ACC112 (cell line): ENCODE results near the gene C6orf89.

Experiments
- H2AFZ ChIP-seq: fragments of 200-600 bp; sonication (generic); one replicate; pipeline ENCODE4 v1.6.0; 2017; ENCODE audit warnings: antibody characterized with exemption, low read length; ENCODE audit not compliant: unreplicated experiment
- H3K27ac ChIP-seq: fragments of 200-600 bp; sonication (generic); 2 replicates; pipeline ENCODE4 v1.5.1; 2014; ENCODE audit warnings: low read depth, mild to moderate bottlenecking, antibody characterized with exemption, low read length, moderate library complexity
- H3K27me3 ChIP-seq: fragments of 200-600 bp; sonication (generic); 2 replicates; pipeline ENCODE4 v1.6.1; 2014; ENCODE audit warnings: mild to moderate bottlenecking, antibody characterized with exemption, low read length, moderate library complexity, mixed read lengths; ENCODE audit not compliant: insufficient read depth
- H3K36me3 ChIP-seq: fragments of 200-600 bp; sonication (generic); 2 replicates; pipeline ENCODE4 v1.6.1; 2016; ENCODE audit warnings: mild to moderate bottlenecking, antibody characterized with exemption, low read length, moderate library complexity, mixed read lengths; ENCODE audit not compliant: insufficient read depth
- H3K4me1 ChIP-seq: fragments of 200-600 bp; sonication (generic); one replicate; pipeline ENCODE4 v1.6.1; 2016; ENCODE audit warnings: low read length, mixed read lengths; ENCODE audit not compliant: insufficient read depth, unreplicated experiment, control insufficient read depth
- H3K4me3 ChIP-seq: fragments of 200-600 bp; sonication (generic); 2 replicates; pipeline ENCODE4 v1.5.1; 2014; ENCODE audit warnings: mild to moderate bottlenecking, low read depth, low read length
- H3K79me2 ChIP-seq: fragments of 200-600 bp; sonication (generic); one replicate; pipeline ENCODE4 v1.6.0; 2016; ENCODE audit warnings: low read length; ENCODE audit not compliant: control insufficient read depth, unreplicated experiment, insufficient read depth

The C6orf89 gene

DNA sequence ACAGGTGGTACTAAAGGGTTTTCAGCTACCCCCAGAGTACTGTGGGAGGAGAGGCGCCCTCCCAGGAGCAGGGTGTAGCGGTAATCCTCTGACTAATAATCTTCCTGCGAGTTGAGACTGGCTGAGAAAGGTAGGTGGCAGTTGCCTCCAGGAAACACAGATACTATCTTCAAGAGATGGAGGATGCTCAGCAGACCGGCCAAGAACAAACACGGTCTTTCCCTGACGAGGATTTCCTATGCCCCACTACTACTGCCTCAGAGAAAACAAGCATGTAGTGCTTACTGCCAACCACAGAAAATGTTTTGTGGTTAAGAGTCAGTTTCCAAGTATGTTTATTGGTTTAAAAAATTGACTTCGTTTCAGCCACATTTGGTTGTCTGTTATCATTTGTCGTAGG lies 26.8 kb downstream of the C6orf89 start:
- Histone ChIP-seq H3K27ac (peak overlapping the region; percentile 51), H3K27me3 (no peaks in the 10 kb centered on the region), H3K4me3 (peak overlapping the region; percentile 12), H3K36me3 (no peaks in the 10 kb centered on the region), H3K79me2 (no peaks in the 10 kb centered on the region), H3K4me1 (peaks cover 35% of the 10 kb centered on the region), H2AFZ (no peak overlapping the region)

DNA sequence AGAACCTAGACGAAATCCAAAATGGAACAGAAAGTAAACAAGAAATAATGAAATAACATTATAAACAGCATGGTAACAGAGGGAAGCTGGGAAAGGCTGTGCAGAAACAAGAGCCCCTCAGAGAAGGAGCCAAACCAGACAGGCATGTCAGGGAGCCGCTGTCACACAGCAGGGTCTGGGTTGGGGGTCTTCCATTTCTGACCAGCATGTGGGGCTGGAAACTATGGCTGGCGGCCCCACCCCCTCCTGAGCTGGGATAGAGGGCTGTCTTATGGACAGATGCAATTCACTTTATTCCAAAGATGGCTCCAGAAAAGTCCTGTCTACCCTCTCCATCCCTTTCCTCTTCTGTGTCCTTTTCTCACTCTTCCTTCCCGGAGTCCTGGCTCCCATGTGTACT lies 27.3 kb downstream of the C6orf89 start:
- Histone ChIP-seq H2AFZ (no peak overlapping the region), H3K79me2 (no peaks in the 10 kb centered on the region), H3K27ac (peak overlapping the region; percentile 51), H3K4me3 (peak overlapping the region; percentile 12), H3K27me3 (no peaks in the 10 kb centered on the region), H3K36me3 (no peaks in the 10 kb centered on the region), H3K4me1 (peaks cover 40% of the 10 kb centered on the region)

DNA sequence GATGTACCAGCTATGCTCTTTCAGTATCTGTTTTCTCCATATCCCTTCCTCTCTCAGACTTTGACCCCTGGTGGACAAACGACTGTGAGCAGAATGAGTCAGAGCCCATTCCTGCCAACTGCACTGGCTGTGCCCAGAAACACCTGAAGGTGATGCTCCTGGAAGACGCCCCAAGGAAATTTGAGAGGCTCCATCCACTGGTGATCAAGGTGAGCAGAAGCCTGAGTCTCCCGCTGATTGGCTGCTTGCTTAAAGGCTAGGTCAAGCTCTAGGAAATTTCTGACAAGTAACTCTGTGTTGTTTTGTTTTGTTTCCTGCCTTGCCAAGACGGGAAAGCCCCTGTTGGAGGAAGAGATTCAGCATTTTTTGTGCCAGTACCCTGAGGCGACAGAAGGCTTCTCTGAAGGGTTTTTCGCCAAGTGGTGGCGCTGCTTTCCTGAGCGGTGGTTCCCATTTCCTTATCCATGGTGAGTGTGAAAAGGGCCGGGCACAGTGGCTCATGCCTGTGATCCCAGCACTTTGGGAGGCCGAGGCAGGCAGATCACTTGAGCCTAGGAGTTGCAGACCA lies 28.6 kb downstream of the C6orf89 start:
- H3K4me1 ChIP-seq, result peaks cover 52% of the 10 kb centered on the region
- no peak overlapping the region for H2AFZ ChIP-seq
- H3K4me3 ChIP-seq, result no peak overlapping the region
- H3K27ac ChIP-seq, result no peak overlapping the region
- no peaks in the 10 kb centered on the region for H3K36me3 ChIP-seq
- no peaks in the 10 kb centered on the region for H3K79me2 ChIP-seq
- H3K27me3 ChIP-seq, result no peaks in the 10 kb centered on the region

DNA sequence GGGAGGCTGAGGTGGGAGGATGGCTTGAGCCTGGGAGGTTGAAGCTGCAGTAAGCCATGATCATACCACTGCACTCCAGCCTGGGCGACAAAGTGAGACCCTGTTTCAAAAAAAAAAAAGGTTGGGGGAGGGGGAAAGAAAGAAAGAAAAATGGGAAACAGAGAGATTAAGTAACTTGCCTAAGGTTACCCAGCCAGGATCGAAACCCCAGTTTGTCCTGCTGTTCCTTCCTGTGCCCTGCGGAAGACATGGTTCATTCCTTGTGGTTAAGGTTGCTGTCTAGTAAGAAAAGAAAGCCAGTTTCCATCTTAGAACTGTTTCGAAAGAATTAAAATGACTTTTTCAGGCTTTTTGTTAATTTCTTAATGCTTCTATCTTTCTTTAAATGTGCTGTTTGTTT lies 29.8 kb downstream of the C6orf89 start:
- H3K4me1 ChIP-seq, result peaks cover 64% of the 10 kb centered on the region
- H3K79me2 ChIP-seq, result no peaks in the 10 kb centered on the region
- no peaks in the 10 kb centered on the region for H3K27me3 ChIP-seq
- H3K4me3 ChIP-seq, result no peak overlapping the region
- H3K27ac ChIP-seq, result peak overlapping the region; percentile 9; the same call in 1 of the 2 replicates
- no peak overlapping the region for H2AFZ ChIP-seq
- no peaks in the 10 kb centered on the region; the same call in 1 of the 2 replicates for H3K36me3 ChIP-seq

DNA sequence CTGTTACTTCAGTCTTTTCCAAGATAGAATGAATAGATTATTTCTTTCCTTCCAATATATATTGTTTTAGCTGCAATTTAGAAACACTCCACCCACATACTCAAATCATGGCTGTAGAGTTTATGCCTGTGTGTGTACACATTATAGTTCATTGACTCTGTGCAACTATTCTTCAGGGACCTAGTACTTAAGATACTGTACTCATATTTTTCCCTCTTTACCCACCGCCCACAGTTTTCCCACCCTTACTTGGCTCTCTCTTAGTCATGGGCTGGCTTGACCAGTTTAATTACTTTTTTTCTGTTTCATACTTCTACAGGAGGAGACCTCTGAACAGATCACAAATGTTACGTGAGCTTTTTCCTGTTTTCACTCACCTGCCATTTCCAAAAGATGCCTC lies 30.4 kb downstream of the C6orf89 start:
- no peak overlapping the region for H3K4me3 ChIP-seq
- H3K36me3 ChIP-seq, result no peaks in the 10 kb centered on the region; the same call in 1 of the 2 replicates
- H3K79me2 ChIP-seq, result no peaks in the 10 kb centered on the region
- H3K27me3 ChIP-seq, result no peaks in the 10 kb centered on the region
- H3K27ac ChIP-seq, result peak overlapping the region; percentile 75; the same call in 1 of the 2 replicates
- H3K4me1 ChIP-seq, result peaks cover 64% of the 10 kb centered on the region
- H2AFZ ChIP-seq, result no peak overlapping the region

DNA sequence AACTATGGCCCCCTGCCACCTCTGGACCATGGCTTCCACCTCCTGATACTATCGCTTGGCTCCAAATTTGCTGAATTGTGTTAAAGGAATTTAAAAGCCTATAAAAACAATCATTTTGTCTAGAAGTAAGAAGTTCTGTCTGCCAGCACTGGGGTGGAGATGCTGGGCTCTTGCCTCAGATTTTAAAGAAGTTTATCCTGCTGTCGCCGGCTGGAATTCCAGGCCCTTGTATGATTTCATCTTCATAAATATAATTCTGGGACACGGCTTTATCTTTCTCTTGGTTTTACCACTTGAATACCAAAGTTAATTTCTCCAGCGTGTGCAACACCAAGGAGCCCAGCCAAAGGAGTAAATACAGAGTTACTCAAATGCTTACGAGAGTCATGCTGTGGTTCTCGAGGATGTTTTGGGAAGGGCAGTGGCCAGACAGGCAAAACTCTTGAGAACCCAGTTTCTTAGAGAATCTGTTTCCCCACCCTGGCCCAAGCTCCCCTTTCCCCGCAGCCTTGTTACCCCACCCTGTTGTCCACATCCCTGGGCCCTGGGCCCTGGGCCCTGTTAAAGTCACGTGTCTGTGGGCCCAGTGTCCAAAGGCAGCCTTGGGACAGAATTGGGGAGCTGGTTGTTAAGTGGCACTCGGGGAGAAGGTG lies 31.9 kb downstream of the C6orf89 start:
- peaks cover 3% of the 10 kb centered on the region for H3K36me3 ChIP-seq
- peak overlapping the region; percentile 75 for H3K27ac ChIP-seq
- no peak overlapping the region for H2AFZ ChIP-seq
- H3K4me3 ChIP-seq, result no peak overlapping the region
- peaks cover 52% of the 10 kb centered on the region for H3K4me1 ChIP-seq
- no peaks in the 10 kb centered on the region for H3K27me3 ChIP-seq
- H3K79me2 ChIP-seq, result no peaks in the 10 kb centered on the region

DNA sequence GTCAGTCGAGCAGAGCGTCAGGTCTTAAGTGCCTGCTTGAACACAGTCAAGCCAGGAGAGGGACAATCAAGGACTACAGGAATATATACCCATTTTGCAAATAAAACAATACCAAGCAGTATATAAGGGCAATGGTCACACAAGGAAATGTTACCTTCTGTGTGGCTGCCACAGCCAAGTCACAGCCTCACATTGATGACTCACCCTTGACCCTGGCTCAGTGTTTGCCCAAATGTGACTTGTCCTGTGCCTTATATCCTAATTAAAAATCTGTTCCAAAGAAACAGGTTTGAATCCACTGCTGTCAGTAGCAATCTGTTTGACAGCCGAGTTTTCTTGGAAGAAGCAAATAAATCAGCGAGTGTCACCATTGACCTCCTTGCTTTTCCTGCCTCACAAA lies 34.3 kb downstream of the C6orf89 start:
- no peak overlapping the region for H3K27ac ChIP-seq
- H3K27me3 ChIP-seq, result no peaks in the 10 kb centered on the region
- no peaks in the 10 kb centered on the region for H3K79me2 ChIP-seq
- peaks cover 36% of the 10 kb centered on the region for H3K4me1 ChIP-seq
- no peak overlapping the region for H3K4me3 ChIP-seq
- peaks cover 8% of the 10 kb centered on the region for H3K36me3 ChIP-seq
- H2AFZ ChIP-seq, result no peak overlapping the region

DNA sequence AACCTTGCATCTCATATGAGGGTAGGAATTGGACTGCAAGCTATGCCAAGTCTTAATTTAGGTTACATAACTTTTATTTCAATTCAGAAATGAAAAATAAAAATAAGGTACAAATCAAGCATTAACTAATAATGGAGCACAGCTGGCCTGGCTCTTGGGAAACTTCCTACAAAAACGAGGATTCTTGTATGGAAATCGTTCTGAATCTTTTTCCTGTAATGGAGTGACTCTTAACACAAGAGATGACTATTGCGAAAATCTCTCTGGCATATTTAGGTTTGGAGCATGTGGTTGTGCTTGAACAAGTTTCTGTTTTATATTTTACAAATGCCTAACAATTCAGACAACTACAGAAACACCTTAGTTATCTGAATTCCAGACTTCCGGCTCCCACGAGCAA lies 34.8 kb downstream of the C6orf89 start:
- Histone ChIP-seq H3K4me3 (no peak overlapping the region), H2AFZ (no peak overlapping the region), H3K36me3 (peaks cover 11% of the 10 kb centered on the region), H3K79me2 (no peaks in the 10 kb centered on the region), H3K27ac (no peak overlapping the region), H3K4me1 (peaks cover 36% of the 10 kb centered on the region), H3K27me3 (no peaks in the 10 kb centered on the region)

DNA sequence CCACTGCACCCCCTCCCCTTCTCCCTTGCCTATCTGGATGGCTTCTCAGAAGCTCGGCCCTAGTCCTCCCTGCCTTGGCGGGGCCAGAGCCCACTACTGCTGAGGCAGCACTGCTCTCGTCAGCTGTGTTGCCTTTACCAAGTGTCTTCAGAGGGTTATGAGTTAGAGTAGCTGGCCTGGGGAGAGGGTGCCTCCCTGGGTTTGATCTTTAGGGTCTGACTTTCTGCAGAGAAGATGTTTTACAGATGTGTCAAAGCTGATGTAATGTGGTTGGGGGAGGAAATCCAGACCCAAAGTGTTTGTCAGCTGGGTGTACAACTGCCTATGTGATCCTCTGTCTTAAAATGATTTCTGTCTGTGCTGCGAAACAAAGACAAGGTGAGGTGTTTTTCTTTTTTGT lies 38.4 kb downstream of the C6orf89 start:
- H2AFZ ChIP-seq, result no peak overlapping the region
- H3K36me3 ChIP-seq, result peaks cover 11% of the 10 kb centered on the region
- H3K27me3 ChIP-seq, result no peaks in the 10 kb centered on the region
- H3K27ac ChIP-seq, result no peak overlapping the region
- peaks cover 39% of the 10 kb centered on the region for H3K4me1 ChIP-seq
- H3K79me2 ChIP-seq, result no peaks in the 10 kb centered on the region
- no peak overlapping the region for H3K4me3 ChIP-seq

DNA sequence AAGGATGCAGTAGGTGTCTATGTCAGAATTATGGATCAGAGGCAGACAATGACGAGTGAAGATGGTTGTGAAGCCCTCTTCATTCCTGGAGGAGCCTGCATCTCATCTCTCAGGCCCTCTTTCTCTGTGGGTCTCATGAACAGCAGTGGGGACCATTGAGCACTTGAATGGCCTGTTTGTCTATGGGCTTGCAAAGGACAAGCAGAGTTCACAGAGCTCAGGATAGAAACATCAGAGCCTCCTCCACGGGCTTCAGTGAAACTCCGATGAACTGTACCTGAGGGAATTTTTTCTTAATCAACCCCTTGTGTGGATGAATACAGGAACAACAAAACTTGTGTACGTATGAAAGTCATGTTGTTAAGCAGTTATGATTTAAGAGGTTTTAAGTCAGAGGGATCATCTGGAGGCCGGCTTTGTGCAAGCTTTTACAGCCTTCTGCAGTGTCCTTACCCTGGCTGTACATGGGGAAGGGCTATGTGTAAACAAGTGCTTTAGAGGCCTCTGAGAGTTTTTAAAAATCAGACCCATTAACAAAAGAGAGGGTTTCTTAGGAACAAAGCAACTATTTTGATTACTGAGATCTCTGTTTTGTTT lies 39.1 kb downstream of the C6orf89 start:
- H3K79me2 ChIP-seq, result no peaks in the 10 kb centered on the region
- no peak overlapping the region for H2AFZ ChIP-seq
- no peak overlapping the region for H3K4me3 ChIP-seq
- no peaks in the 10 kb centered on the region for H3K27me3 ChIP-seq
- no peak overlapping the region for H3K27ac ChIP-seq
- peaks cover 11% of the 10 kb centered on the region; the same call in 1 of the 2 replicates for H3K36me3 ChIP-seq
- H3K4me1 ChIP-seq, result peaks cover 39% of the 10 kb centered on the region

DNA sequence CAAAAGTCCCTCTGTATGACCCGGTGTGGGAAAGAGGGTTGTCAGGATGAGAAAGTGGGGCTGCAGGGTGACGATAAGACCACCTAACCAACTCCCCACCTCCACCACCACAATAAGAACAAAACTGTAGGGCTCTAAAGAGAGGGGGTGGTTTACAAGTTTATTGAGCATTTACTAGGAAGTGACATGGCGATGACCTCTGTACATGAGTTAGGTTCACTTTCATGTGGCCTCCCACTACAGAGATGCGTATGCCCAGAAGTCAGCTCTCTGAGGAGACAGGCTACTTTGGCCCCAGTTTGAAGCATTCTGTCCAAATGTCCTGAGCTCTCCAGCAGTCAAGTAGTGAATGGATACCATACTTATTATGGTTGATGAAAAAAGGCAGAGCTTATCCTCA lies 40.1 kb downstream of the C6orf89 start:
- H3K4me3 ChIP-seq, result no peak overlapping the region
- no peak overlapping the region for H3K27ac ChIP-seq
- peaks cover 11% of the 10 kb centered on the region; the same call in 1 of the 2 replicates for H3K36me3 ChIP-seq
- H2AFZ ChIP-seq, result no peak overlapping the region
- H3K79me2 ChIP-seq, result no peaks in the 10 kb centered on the region
- peaks cover 40% of the 10 kb centered on the region for H3K4me1 ChIP-seq
- H3K27me3 ChIP-seq, result no peaks in the 10 kb centered on the region
